KMS-11 (cell line): ENCODE data around the gene PIEZO1.

Experiments
- H2AFZ ChIP-seq: fragments of 200-600 bp; sonication (generic); 2 replicates; pipeline ENCODE4 v1.6.1; 2016; ENCODE audit warnings: antibody characterized with exemption, mixed run types, low read depth
- H3K27ac ChIP-seq: fragments of 200-600 bp; sonication (generic); 2 replicates; pipeline ENCODE4 v1.6.1; 2016; ENCODE audit warnings: mild to moderate bottlenecking, mixed run types
- H3K27me3 ChIP-seq: fragments of 200-600 bp; sonication (generic); 2 replicates; pipeline ENCODE4 v1.6.1; 2017; ENCODE audit warnings: mild to moderate bottlenecking, low read depth, mixed run types, moderate library complexity; ENCODE audit not compliant: insufficient read depth
- H3K36me3 ChIP-seq: fragments of 200-600 bp; sonication (generic); 2 replicates; pipeline ENCODE4 v1.6.1; 2017; ENCODE audit warnings: mild to moderate bottlenecking, mixed run types; ENCODE audit not compliant: insufficient read depth
- H3K4me1 ChIP-seq: fragments of 200-600 bp; sonication (generic); 2 replicates; pipeline ENCODE4 v1.6.1; 2016; ENCODE audit warnings: mild to moderate bottlenecking, low read depth, mixed run types; ENCODE audit not compliant: poor library complexity, severe bottlenecking
- H3K4me2 ChIP-seq: fragments of 200-600 bp; sonication (generic); 2 replicates; pipeline ENCODE4 v1.7.0; 2016; ENCODE audit warnings: mild to moderate bottlenecking, mixed run types
- H3K4me3 ChIP-seq: fragments of 200-600 bp; sonication (generic); IDR thresholded peaks from 2 replicates; pipeline ENCODE4 v1.6.1; 2017; ENCODE audit warnings: low read depth, low read length, mixed read lengths; ENCODE audit not compliant: insufficient read depth
- H3K79me2 ChIP-seq: fragments of 200-600 bp; sonication (generic); 2 replicates; pipeline ENCODE4 v1.6.1; 2016; ENCODE audit warnings: low read depth, mixed run types; ENCODE audit not compliant: insufficient read depth
- H3K9ac ChIP-seq: fragments of 200-600 bp; sonication (generic); 2 replicates; pipeline ENCODE4 v1.6.1; 2016; ENCODE audit warnings: mild to moderate bottlenecking, mixed run types
- H4K20me1 ChIP-seq: fragments of 200-600 bp; sonication (generic); 2 replicates; pipeline ENCODE4 v1.6.1; 2016; ENCODE audit warnings: mild to moderate bottlenecking, mixed run types; ENCODE audit not compliant: insufficient read depth
- TF ChIP-seq, protein P1 (sequence below): fragments of 200-600 bp; sonication (generic); conservative IDR thresholded peaks from 2 replicates; pipeline ENCODE4 v1.6.1; 2017; ENCODE audit warnings: low read depth, mild to moderate bottlenecking, antibody characterized with exemption, low read length, moderate library complexity, mixed read lengths

The PIEZO1 gene

DNA sequence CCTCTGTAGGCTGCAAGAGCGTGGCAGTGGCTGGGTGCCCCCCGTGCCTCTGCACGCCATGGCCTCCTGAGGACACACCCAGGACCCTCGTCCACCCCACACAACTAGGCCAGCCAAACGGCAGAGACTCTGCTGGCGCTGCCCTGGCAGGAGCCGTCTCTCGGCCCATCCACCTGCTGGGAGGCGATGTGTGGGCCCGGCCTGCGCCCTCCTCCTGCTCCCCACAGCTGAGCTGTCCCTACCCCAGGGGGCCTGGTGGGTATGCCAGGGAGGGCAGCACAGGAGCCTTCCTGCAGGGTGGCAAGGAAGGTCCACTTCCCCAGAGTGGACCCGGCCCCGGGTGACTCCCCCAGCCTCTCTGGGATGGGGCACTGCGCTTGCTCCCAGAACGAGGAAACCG lies 85.8 kb downstream of the PIEZO1 start:
- Histone ChIP-seq H3K4me1 (peaks cover 17% of the 10 kb centered on the region), H3K27ac (no peak overlapping the region), H3K4me3 (no peak overlapping the region), H3K36me3 (no peaks in the 10 kb centered on the region), H3K79me2 (no peaks in the 10 kb centered on the region), H3K4me2 (no peak overlapping the region), H2AFZ (no peak overlapping the region), H3K27me3 (no peaks in the 10 kb centered on the region), H4K20me1 (no peaks in the 10 kb centered on the region), H3K9ac (no peak overlapping the region)
- TF ChIP-seq, protein P1, sequence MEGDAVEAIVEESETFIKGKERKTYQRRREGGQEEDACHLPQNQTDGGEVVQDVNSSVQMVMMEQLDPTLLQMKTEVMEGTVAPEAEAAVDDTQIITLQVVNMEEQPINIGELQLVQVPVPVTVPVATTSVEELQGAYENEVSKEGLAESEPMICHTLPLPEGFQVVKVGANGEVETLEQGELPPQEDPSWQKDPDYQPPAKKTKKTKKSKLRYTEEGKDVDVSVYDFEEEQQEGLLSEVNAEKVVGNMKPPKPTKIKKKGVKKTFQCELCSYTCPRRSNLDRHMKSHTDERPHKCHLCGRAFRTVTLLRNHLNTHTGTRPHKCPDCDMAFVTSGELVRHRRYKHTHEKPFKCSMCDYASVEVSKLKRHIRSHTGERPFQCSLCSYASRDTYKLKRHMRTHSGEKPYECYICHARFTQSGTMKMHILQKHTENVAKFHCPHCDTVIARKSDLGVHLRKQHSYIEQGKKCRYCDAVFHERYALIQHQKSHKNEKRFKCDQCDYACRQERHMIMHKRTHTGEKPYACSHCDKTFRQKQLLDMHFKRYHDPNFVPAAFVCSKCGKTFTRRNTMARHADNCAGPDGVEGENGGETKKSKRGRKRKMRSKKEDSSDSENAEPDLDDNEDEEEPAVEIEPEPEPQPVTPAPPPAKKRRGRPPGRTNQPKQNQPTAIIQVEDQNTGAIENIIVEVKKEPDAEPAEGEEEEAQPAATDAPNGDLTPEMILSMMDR: no peak

DNA sequence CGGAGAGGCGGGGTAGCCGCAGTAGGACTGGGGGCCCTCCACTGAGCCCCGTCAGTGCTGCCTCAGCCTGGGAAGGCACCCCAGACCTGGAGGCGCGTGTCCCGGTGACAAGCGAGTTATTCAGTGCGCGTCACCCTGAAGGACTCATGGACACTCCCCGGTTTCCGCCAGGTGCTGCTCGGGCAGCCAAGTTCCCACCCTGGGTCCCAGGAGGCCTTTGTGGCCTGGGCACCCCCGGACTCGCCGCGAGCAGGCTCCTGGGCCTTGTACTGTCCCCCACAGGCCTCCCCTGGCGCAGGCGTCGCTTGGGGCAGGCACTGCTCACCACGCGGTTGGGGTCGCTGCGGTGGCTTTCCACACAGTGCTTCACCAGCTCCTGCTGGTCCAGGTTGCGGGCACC lies 86.4 kb downstream of the PIEZO1 start:
- TF ChIP-seq, protein P1: no peak
- Histone ChIP-seq H4K20me1 (no peaks in the 10 kb centered on the region), H3K4me3 (no peak overlapping the region), H3K9ac (no peak overlapping the region), H2AFZ (no peak overlapping the region), H3K27ac (no peak overlapping the region), H3K4me2 (no peak overlapping the region), H3K79me2 (no peaks in the 10 kb centered on the region), H3K27me3 (no peaks in the 10 kb centered on the region), H3K4me1 (peaks cover 17% of the 10 kb centered on the region), H3K36me3 (no peaks in the 10 kb centered on the region)

DNA sequence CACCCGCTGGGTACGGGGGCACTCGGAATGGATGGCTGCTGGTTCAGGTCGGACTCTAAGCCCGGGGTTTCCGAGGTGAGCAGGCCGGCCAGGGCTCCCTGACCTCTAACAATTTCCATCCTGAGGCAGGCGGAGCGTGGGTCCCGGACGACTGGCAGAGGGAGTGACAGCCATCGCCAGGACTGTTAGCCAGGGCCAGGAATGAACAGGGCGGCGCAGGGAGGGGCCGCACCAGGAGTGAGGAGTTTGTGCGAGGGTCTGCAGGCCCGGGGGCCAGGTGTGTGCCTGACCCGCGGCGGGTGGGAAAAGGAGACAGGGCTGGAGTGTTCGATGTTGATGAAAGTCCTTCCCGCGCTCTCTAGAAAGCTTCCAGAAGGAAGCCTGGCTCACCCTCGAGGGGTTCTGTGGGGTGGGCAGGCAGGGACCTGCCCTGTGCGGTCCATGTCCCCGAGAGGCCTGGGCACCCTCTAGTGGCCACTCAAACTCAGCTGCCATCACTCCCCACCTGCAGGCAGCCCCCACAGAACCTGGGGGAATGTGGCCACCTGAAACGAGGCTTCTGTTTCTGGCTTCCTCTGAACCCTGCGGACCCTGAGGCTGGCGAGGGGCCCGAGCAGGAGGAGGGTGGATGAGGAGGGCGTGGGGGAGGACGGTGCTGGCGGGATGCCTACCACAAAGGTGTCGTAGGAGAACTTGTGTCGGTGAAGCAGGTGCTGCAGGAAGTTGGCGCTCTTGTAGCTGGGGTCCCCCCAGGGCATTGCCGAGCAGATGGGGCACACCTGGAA lies 87.0 kb downstream of the PIEZO1 start:
- no peak overlapping the region for H3K4me3 ChIP-seq
- H3K79me2 ChIP-seq: no peaks in the 10 kb centered on the region
- H3K4me1 ChIP-seq: peaks cover 17% of the 10 kb centered on the region
- no peak overlapping the region for H3K27ac ChIP-seq
- H2AFZ ChIP-seq: no peak overlapping the region
- no peaks in the 10 kb centered on the region for H4K20me1 ChIP-seq
- no peaks in the 10 kb centered on the region for H3K27me3 ChIP-seq
- TF ChIP-seq, protein P1: no peak
- no peak overlapping the region for H3K9ac ChIP-seq
- H3K36me3 ChIP-seq: no peaks in the 10 kb centered on the region
- H3K4me2 ChIP-seq: no peak overlapping the region

DNA sequence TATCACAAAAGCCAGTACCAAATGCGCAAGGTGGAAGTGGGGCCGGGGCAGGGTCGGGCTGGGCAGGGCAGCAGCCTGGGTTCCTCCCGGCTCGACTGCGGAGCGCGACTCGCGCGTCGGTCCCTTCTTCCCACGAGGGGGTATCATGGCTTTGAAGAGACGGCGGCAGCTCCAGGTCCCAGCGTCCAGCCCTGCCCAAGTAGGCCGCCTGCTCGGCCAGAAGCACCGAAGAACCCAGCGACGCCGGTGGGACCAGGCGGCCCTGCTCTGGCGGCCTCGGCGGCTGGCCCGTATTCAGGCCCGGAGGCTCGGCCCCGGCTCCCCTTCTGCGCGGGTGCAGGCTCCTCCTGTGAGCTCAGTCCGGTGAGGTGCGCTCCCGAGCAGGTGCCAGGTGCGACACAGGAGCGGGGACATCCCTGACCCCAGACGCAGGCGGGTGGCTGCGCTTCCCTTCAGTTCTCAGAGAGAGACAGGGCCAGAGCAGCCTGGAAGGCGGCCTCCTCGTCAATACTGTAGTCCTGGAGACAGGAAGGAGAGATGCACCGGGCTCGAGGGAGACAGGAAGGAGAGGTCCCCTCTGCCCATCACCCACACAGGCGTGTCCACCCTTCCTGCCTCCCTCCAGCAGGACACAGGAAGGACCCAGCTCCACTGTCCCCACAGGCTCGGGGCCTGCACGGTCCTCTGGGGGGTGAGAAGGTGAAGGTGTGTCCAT lies 87.7 kb downstream of the PIEZO1 start:
- no peak overlapping the region for H3K27ac ChIP-seq
- no peak overlapping the region for H3K4me2 ChIP-seq
- no peaks in the 10 kb centered on the region for H3K79me2 ChIP-seq
- H3K4me1 ChIP-seq: peaks cover 20% of the 10 kb centered on the region
- no peak overlapping the region for H3K4me3 ChIP-seq
- TF ChIP-seq, protein P1: no peak
- H3K36me3 ChIP-seq: no peaks in the 10 kb centered on the region
- H3K27me3 ChIP-seq: no peaks in the 10 kb centered on the region
- H4K20me1 ChIP-seq: no peaks in the 10 kb centered on the region
- H3K9ac ChIP-seq: no peak overlapping the region
- no peak overlapping the region for H2AFZ ChIP-seq
